KMS-11 (cell line): ENCODE data around the gene ARHGAP42.

Experiments used
- H2AFZ ChIP-seq: fragments of 200-600 bp; sonication (generic); 2 replicates; pipeline ENCODE4 v1.6.1; 2016; ENCODE audit warnings: antibody characterized with exemption, mixed run types, low read depth
- H3K27ac ChIP-seq: fragments of 200-600 bp; sonication (generic); 2 replicates; pipeline ENCODE4 v1.6.1; 2016; ENCODE audit warnings: mild to moderate bottlenecking, mixed run types
- H3K27me3 ChIP-seq: fragments of 200-600 bp; sonication (generic); 2 replicates; pipeline ENCODE4 v1.6.1; 2017; ENCODE audit warnings: mild to moderate bottlenecking, low read depth, mixed run types, moderate library complexity; ENCODE audit not compliant: insufficient read depth
- H3K36me3 ChIP-seq: fragments of 200-600 bp; sonication (generic); 2 replicates; pipeline ENCODE4 v1.6.1; 2017; ENCODE audit warnings: mild to moderate bottlenecking, mixed run types; ENCODE audit not compliant: insufficient read depth
- H3K4me1 ChIP-seq: fragments of 200-600 bp; sonication (generic); 2 replicates; pipeline ENCODE4 v1.6.1; 2016; ENCODE audit warnings: mild to moderate bottlenecking, low read depth, mixed run types; ENCODE audit not compliant: poor library complexity, severe bottlenecking
- H3K4me2 ChIP-seq: fragments of 200-600 bp; sonication (generic); 2 replicates; pipeline ENCODE4 v1.7.0; 2016; ENCODE audit warnings: mild to moderate bottlenecking, mixed run types
- H3K4me3 ChIP-seq: fragments of 200-600 bp; sonication (generic); IDR thresholded peaks from 2 replicates; pipeline ENCODE4 v1.6.1; 2017; ENCODE audit warnings: low read depth, low read length, mixed read lengths; ENCODE audit not compliant: insufficient read depth
- H3K79me2 ChIP-seq: fragments of 200-600 bp; sonication (generic); 2 replicates; pipeline ENCODE4 v1.6.1; 2016; ENCODE audit warnings: low read depth, mixed run types; ENCODE audit not compliant: insufficient read depth
- H3K9ac ChIP-seq: fragments of 200-600 bp; sonication (generic); 2 replicates; pipeline ENCODE4 v1.6.1; 2016; ENCODE audit warnings: mild to moderate bottlenecking, mixed run types
- H4K20me1 ChIP-seq: fragments of 200-600 bp; sonication (generic); 2 replicates; pipeline ENCODE4 v1.6.1; 2016; ENCODE audit warnings: mild to moderate bottlenecking, mixed run types; ENCODE audit not compliant: insufficient read depth
- CTCF ChIP-seq: fragments of 200-600 bp; sonication (generic); conservative IDR thresholded peaks from 2 replicates; pipeline ENCODE4 v1.6.1; 2017; ENCODE audit warnings: low read depth, mild to moderate bottlenecking, antibody characterized with exemption, low read length, moderate library complexity, mixed read lengths

The ARHGAP42 gene

GRCh38 chr11:100739666-100740065, 52.6 kb downstream of the ARHGAP42 start:
- Histone ChIP-seq H3K4me1 (peaks cover 22% of the 10 kb centered on the region), H3K9ac (no peak overlapping the region), H3K4me2 (no peak overlapping the region), H3K79me2 (no peaks in the 10 kb centered on the region), H3K36me3 (no peaks in the 10 kb centered on the region), H3K4me3 (no peak overlapping the region), H4K20me1 (no peaks in the 10 kb centered on the region), H3K27ac (no peak overlapping the region), H3K27me3 (no peaks in the 10 kb centered on the region), H2AFZ (no peak overlapping the region)
- no peak for TF ChIP-seq CTCF

GRCh38 chr11:100740440-100740839, 53.4 kb downstream of the ARHGAP42 start:
- no peaks in the 10 kb centered on the region for H3K79me2 ChIP-seq
- H3K9ac ChIP-seq: no peak overlapping the region
- no peak overlapping the region for H3K4me2 ChIP-seq
- H3K4me1 ChIP-seq: peaks cover 14% of the 10 kb centered on the region
- H3K4me3 ChIP-seq: no peak overlapping the region
- H4K20me1 ChIP-seq: no peaks in the 10 kb centered on the region
- H3K36me3 ChIP-seq: no peaks in the 10 kb centered on the region
- TF ChIP-seq CTCF: no peak
- H3K27me3 ChIP-seq: no peaks in the 10 kb centered on the region
- no peak overlapping the region for H2AFZ ChIP-seq
- H3K27ac ChIP-seq: no peak overlapping the region

- Histone ChIP-seq H3K9ac (no peak overlapping the region), H3K36me3 (no peaks in the 10 kb centered on the region), H3K79me2 (no peaks in the 10 kb centered on the region), H2AFZ (no peak overlapping the region), H4K20me1 (no peaks in the 10 kb centered on the region), H3K4me1 (no peaks in the 10 kb centered on the region), H3K4me2 (no peak overlapping the region), H3K27ac (no peak overlapping the region), H3K4me3 (no peak overlapping the region), H3K27me3 (no peaks in the 10 kb centered on the region)
- TF ChIP-seq CTCF: no peak
These were observed 55.0 kb downstream of the ARHGAP42 start for GRCh38 chr11:100741866-100742625.

- TF ChIP-seq CTCF: no peak
- no peaks in the 10 kb centered on the region for H3K79me2 ChIP-seq
These were observed 59.4 kb downstream of the ARHGAP42 start for GRCh38 chr11:100746448-100746847.

More at GRCh38 chr11:100746448-100746847, 59.4 kb downstream of the ARHGAP42 start:
- Histone ChIP-seq H4K20me1 (no peaks in the 10 kb centered on the region), H3K27me3 (no peaks in the 10 kb centered on the region), H3K4me2 (no peak overlapping the region), H3K27ac (no peak overlapping the region), H3K36me3 (no peaks in the 10 kb centered on the region), H3K4me1 (no peaks in the 10 kb centered on the region), H3K9ac (no peak overlapping the region), H2AFZ (no peak overlapping the region), H3K4me3 (no peak overlapping the region)
